Cardiac septum (tissue), 1 donor: ENCODE measurements around the gene MFAP4. TPM values are rescaled to one million over a fixed set of nuclear protein-coding genes. Genes with fewer than 3 reads are reported as not detected.

ENCODE experiments used
- DNase-seq: peaks from one replicate; pipeline ENCODE4 v3.0.0-alpha.2; 2020; ENCODE audit warnings: low spot score
- intact Hi-C: fragments of 100-400 bp; cut with DNase I; formaldehyde crosslinking; loops from one replicate; pipeline ENCODE4 v1.14.0; 2022
- total RNA-seq: library from RNA; stranded (reverse); fragmentation: NEBNext Ultra II Directional; extraction: Animal tissue kit (Norgen Biotek cat#: 25700); gene quantifications from one replicate; pipeline ENCODE4 v1.2.1, GENCODE V29; 2021
- donor health status: DM: no; HTN: no; CAD: no.

The MFAP4 gene
- total RNA-seq, 1 donor from 2014 or later = 46.2 TPM

- intact Hi-C loops = no loop called here
Observed at GRCh38 chr17:19410875-19411620, 24.1 kb upstream of the MFAP4 start, which contains the start of gene RNF112. Gene RNF112, plus strand, starts transcription at chr17:19411232. Its CDS starts 177 bp downstream, at chr17:19411409.

GRCh38 chr17:19410091-19410490 lies 23.1 kb upstream of the MFAP4 start:
- intact Hi-C loops = no loop called here
- DNase-seq = peak; percentile 33

More at GRCh38 chr17:19410875-19411620, 24.1 kb upstream of the MFAP4 start, which contains the start of gene RNF112:
- peak; percentile 70 for DNase-seq

- intact Hi-C loops = loop anchor here (5.0 kb wide), 1 partner anchor 42 kb away; no protein-coding TSS in a partner anchor
- peak; percentile 36 for DNase-seq
Observed at GRCh38 chr17:19409509-19409908, 22.5 kb upstream of the MFAP4 start.

- intact Hi-C loops = loop anchor here (5.0 kb wide), 1 partner anchor 42 kb away; no protein-coding TSS in a partner anchor
Observed at GRCh38 chr17:19409066-19409465, 22.1 kb upstream of the MFAP4 start.

GRCh38 chr17:19408346-19408710 lies 21.3 kb upstream of the MFAP4 start:
- intact Hi-C loops = loop anchor here (5.0 kb wide), 1 partner anchor 41 kb away; no protein-coding TSS in a partner anchor

More at GRCh38 chr17:19409066-19409465, 22.1 kb upstream of the MFAP4 start:
- peak; percentile 15 for DNase-seq

GRCh38 chr17:19407601-19408345 lies 20.8 kb upstream of the MFAP4 start:
- intact Hi-C loops = loop anchor here (5.0 kb wide), 1 partner anchor 40 kb away; no protein-coding TSS in a partner anchor

More at GRCh38 chr17:19408346-19408710, 21.3 kb upstream of the MFAP4 start:
- DNase-seq = no peak

GRCh38 chr17:19405114-19405513 lies 18.1 kb upstream of the MFAP4 start:
- intact Hi-C loops = loop anchor here (5.0 kb wide), 1 partner anchor 38 kb away; no protein-coding TSS in a partner anchor

More at GRCh38 chr17:19407601-19408345, 20.8 kb upstream of the MFAP4 start:
- DNase-seq = peak; percentile 41

GRCh38 chr17:19404264-19404663 lies 17.3 kb upstream of the MFAP4 start:
- intact Hi-C loops = no loop called here
- no peak for DNase-seq

More at GRCh38 chr17:19405114-19405513, 18.1 kb upstream of the MFAP4 start:
- peak; percentile 5 for DNase-seq

GRCh38 chr17:19403021-19403420 lies 16.0 kb upstream of the MFAP4 start:
- DNase-seq = peak; percentile 50
- intact Hi-C loops = no loop called here

- intact Hi-C loops = no loop called here
- DNase-seq = no peak
Observed at GRCh38 chr17:19402171-19402570, 15.2 kb upstream of the MFAP4 start.

GRCh38 chr17:19401321-19402010 lies 14.5 kb upstream of the MFAP4 start:
- intact Hi-C loops = no loop called here
- DNase-seq = peak; percentile 44

GRCh38 chr17:19399750-19400450 lies 12.9 kb upstream of the MFAP4 start:
- intact Hi-C loops = no loop called here

GRCh38 chr17:19398301-19399181 lies 11.6 kb upstream of the MFAP4 start:
- intact Hi-C loops = no loop called here
- DNase-seq = peak; percentile 66

More at GRCh38 chr17:19399750-19400450, 12.9 kb upstream of the MFAP4 start:
- DNase-seq = peak; percentile 26

GRCh38 chr17:19397556-19398041 lies 10.6 kb upstream of the MFAP4 start:
- intact Hi-C loops = no loop called here
- peak; percentile 39 for DNase-seq

GRCh38 chr17:19392303-19392702 lies 5.3 kb upstream of the MFAP4 start:
- peak; percentile 29 for DNase-seq
- intact Hi-C loops = no loop called here

- DNase-seq = peak; percentile 14
- intact Hi-C loops = no loop called here
Observed at GRCh38 chr17:19391432-19391831, 4.4 kb upstream of the MFAP4 start.

- intact Hi-C loops = no loop called here
Observed at GRCh38 chr17:19390951-19391350, 4.0 kb upstream of the MFAP4 start.

More at GRCh38 chr17:19390951-19391350, 4.0 kb upstream of the MFAP4 start:
- peak; percentile 35 for DNase-seq
